Amniotic epithelial cell (primary cell): ENCODE results near the gene SKA1.
"Not testable (repeated sequence)": the region's sequence is repeated elsewhere in the genome, so short reads cannot be mapped to it uniquely, and the experiment has no call there.

Experiments used
- DNase-seq: peaks from one replicate; pipeline ENCODE4 v3.0.0-alpha.2; 2010; ENCODE audit warnings: low read depth

Gene SKA1

GRCh38 chr18:50429207-50429948 lies 54.5 kb downstream of the SKA1 start:
- peak; percentile 37 for DNase-seq

GRCh38 chr18:50432915-50433314 lies 58.1 kb downstream of the SKA1 start:
- DNase-seq, result peak; percentile 4

- DNase-seq, result not testable (repeated sequence)
Observed at GRCh38 chr18:50436742-50437141, 61.9 kb downstream of the SKA1 start.

GRCh38 chr18:50439460-50440015 lies 64.7 kb downstream of the SKA1 start:
- no peak for DNase-seq

- DNase-seq, result no peak
Observed at GRCh38 chr18:50441016-50441415, 66.2 kb downstream of the SKA1 start.

GRCh38 chr18:50441501-50441900 lies 66.7 kb downstream of the SKA1 start:
- no peak for DNase-seq
